HG02938 (cell line): ENCODE measurements around the gene CHST11.

Experiments
- ATAC-seq: cut with Tn5 transposase; IDR thresholded peaks from one replicate; pipeline ENCODE4 v1.9.1; 2021; ENCODE audit warnings: mild to moderate bottlenecking, moderate library complexity; ENCODE audit not compliant: unreplicated experiment

The CHST11 gene

GRCh38 chr12:104669851-104670337 lies 213.1 kb downstream of the CHST11 start:
- ATAC-seq, result peak; percentile 66

GRCh38 chr12:104670439-104671408 lies 214.0 kb downstream of the CHST11 start:
- ATAC-seq, result no peak

GRCh38 chr12:104671409-104672095 lies 214.8 kb downstream of the CHST11 start:
- ATAC-seq, result peak; percentile 70

GRCh38 chr12:104672096-104672445 lies 215.3 kb downstream of the CHST11 start:
- no peak for ATAC-seq

GRCh38 chr12:104672501-104673265 lies 215.9 kb downstream of the CHST11 start:
- ATAC-seq, result no peak

- ATAC-seq, result no peak
Observed at GRCh38 chr12:104673294-104673693, 216.5 kb downstream of the CHST11 start.

- ATAC-seq, result no peak
Observed at GRCh38 chr12:104673696-104674482, 217.1 kb downstream of the CHST11 start.

- ATAC-seq, result no peak
Observed at GRCh38 chr12:104676636-104677035, 219.9 kb downstream of the CHST11 start.

- no peak for ATAC-seq
Observed at GRCh38 chr12:104677441-104678089, 220.8 kb downstream of the CHST11 start.

- ATAC-seq, result no peak
Observed at GRCh38 chr12:104680070-104680469, 223.3 kb downstream of the CHST11 start.

GRCh38 chr12:104680491-104680890 lies 223.7 kb downstream of the CHST11 start:
- ATAC-seq, result no peak

GRCh38 chr12:104681012-104681690 lies 224.4 kb downstream of the CHST11 start:
- ATAC-seq, result no peak

- ATAC-seq, result peak; percentile 71
Observed at GRCh38 chr12:104682790-104683279, 226.1 kb downstream of the CHST11 start.

GRCh38 chr12:104683831-104684503 lies 227.2 kb downstream of the CHST11 start:
- ATAC-seq, result no peak

- no peak for ATAC-seq
Observed at GRCh38 chr12:104684884-104685283, 228.1 kb downstream of the CHST11 start.

GRCh38 chr12:104685366-104685765 lies 228.6 kb downstream of the CHST11 start:
- no peak for ATAC-seq

- ATAC-seq, result no peak
Observed at GRCh38 chr12:104686196-104686595, 229.4 kb downstream of the CHST11 start.

GRCh38 chr12:104687823-104688573 lies 231.2 kb downstream of the CHST11 start:
- ATAC-seq, result no peak
